DMS153 treated with DMSO at 0.1 percent for 48 hours (cell line): ENCODE data around the gene EXOC6B.

Experiments used
- DNase-seq: peaks from one replicate; lab custom pipeline; 2025; ENCODE audit not compliant: unreplicated experiment; lab: John Stamatoyannopoulos, UW

The EXOC6B gene

GRCh38 chr2:72291059-72291458, 534.8 kb downstream of the EXOC6B start:
- no peak for DNase-seq

DNA sequence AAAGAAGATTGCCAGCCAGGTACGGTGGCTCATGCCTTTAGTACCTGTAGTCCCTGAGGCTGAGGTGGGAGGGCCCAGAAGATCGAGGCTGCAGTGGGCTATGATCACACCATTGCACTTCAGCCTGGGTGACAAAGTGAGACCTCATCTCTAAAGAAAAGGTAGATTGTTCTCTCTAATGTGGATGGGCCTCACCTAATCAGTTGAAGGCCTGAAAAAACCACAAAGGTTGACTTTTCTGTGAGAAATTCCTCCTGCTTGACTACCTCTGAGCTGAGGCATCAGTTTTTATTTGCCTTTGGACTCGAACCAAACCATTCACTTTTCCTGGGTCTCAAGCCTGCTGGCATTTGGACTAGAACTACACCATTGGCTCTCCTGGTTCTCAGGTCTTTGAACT, 536.1 kb downstream of the EXOC6B start:
- no peak for DNase-seq

DNA sequence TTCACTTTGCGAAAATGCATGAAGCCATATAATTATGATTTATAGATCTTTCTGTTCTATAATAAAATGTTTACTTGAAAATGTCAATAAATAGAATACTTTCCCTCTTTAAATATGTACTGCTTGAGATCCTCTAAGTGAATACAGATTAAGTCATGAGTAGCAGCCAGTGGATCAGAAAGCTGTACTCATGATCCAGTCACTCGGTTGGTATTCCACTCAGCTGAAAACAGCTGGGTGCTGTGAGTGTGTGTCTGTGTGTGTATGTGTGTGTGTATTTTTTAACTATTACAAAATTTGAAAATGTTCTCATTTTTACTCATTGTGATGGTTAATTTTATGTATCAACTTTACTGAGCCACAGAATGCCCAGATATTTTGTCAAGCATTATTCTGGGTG, 536.5 kb downstream of the EXOC6B start:
- no peak for DNase-seq

DNA sequence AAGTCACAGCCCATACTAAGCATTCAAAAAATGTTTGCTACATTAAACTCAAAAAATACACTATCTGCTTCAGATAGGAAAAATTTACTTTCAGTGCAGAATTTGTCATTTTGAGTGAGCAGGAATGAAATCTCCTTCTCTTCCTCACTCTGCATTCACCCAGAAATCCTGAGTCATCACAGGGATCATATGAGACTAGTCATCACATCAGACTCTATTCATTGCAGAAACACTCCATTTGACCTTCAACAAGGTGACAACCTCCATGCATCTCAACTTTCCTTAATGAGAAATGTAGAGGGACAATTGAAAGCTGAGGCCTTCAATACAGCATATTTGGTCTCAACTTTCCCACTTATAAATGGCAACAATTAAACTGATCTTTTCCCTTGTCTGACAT, 547.8 kb downstream of the EXOC6B start:
- DNase-seq: no peak

GRCh38 chr2:72276876-72277275, 549.0 kb downstream of the EXOC6B start:
- no peak for DNase-seq

GRCh38 chr2:72276356-72276755, 549.5 kb downstream of the EXOC6B start:
- no peak for DNase-seq

DNA sequence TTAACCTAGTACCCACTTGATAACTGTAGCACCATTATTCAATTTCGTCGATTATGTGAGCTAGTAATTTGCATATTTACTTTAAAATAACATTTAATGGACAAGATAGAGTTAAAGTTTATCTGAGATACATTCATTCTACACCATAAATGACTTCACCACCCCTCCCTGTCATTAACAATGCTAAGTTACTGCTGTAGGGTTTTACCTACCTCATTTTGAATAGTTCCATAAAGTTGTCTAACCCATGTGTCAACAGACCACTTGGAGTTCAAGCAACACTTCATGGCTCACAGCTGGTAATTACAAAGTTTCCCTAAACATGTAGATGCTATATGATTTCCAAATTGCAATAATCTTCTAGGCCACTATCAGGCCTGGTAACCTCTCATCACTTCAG, 550.7 kb downstream of the EXOC6B start:
- DNase-seq: no peak

DNA sequence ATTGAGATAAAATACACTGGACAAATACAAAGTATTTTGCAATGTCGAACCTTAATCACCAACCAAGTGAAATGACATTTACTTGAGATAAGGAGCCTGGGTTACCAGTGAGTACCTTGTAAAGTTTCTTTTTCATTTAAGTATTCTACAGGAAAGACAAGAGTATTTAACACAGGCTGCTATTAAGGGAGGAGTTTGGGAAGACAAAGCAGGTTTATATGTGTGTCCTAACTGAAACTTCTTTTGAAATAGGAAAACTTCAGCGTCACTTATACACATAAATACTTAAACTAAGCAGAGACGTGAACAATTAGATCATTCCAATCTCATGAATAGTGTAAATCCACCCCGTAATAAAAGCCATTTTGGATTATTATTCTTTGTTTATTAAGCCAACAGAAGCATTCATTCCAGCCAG, 551.4 kb downstream of the EXOC6B start:
- no peak for DNase-seq

DNA sequence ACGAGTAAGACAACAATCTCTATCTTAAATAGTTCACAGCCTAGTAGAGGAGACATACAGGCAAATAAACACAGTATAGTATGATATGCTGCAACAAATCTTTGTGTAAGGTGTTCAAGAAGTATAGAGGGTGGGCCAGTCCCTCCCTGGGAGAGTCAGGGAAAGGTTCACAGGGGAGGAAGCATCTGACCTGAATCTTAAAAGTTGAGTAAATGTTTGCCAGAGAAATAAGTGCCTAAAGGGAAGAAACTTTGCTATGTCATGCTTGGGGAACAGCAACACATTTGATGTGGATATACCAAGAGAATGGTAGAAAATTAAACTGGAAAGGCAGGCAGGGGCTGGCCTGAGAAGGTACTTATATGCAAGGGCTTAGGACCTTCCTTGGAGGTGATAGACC, 552.4 kb downstream of the EXOC6B start:
- no peak for DNase-seq

GRCh38 chr2:72271766-72272641, 553.8 kb downstream of the EXOC6B start:
- DNase-seq: no peak

DNA sequence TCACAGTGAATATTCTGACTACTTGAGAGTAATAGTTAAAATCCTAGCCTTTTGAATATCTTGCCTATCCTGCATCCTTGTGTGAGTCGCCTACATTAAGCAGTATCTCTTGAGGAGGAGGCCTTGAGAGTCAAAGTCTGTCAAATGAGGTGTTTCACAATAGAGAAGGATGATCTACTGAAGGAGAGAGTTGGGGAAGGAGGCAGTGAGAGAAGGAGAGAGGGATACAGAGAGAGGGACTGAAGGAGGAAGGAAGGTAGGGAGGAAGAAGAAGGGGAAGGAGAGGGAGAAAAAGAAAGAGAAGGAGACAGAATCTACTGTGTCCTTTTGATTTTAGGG, 554.6 kb downstream of the EXOC6B start:
- no peak for DNase-seq

DNA sequence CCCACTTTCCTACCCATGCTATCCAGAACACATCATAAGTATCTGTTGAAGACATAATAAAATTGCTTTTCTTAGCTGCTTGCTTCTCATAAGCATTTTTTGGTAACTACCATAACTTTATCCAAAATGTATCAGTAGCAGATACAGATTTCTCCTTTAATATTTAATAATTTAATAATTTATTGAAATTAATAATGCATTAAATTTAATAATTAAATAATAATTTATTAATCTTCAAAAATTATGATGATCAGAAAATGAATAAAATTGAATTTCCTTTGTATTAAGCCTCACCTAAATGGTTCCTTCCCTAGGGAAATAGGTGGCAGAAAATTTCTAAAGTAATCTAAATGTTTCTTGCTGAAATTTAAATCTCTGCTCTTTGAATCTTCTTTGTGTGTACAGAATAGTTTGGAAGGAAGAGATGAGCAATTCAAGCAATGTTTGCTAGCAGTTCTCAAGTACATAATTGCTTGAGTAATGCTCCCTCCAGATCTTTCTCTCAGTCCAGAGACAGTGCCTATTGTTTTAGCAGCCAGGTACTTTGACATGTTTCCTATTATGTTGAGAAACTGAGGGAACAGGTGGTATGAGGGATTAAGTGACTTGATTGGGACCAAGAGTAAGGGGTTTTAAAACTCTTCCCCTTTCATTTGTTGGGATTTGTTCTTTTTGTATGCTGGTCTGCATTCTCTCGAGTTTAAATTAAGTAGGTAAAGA, 555.1 kb downstream of the EXOC6B start:
- DNase-seq: no peak

DNA sequence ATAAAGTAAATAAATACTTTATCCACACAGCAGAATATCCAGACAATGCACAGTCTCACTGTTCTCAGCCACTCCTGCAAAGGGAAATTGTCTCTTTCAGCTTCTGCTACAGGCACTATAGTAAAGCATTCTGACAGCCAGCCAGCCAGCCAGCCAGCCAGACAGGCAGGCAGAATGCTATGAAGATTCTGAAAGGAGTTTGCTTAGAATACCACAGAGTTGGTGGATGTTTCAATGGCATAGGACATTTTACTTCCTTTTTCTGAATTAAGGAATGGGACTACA, 562.1 kb downstream of the EXOC6B start:
- no peak for DNase-seq

- DNase-seq: peak; percentile 96
Observed at GRCh38 chr2:72263043-72263775, 562.6 kb downstream of the EXOC6B start.

GRCh38 chr2:72261076-72261475, 564.8 kb downstream of the EXOC6B start:
- no peak for DNase-seq

DNA sequence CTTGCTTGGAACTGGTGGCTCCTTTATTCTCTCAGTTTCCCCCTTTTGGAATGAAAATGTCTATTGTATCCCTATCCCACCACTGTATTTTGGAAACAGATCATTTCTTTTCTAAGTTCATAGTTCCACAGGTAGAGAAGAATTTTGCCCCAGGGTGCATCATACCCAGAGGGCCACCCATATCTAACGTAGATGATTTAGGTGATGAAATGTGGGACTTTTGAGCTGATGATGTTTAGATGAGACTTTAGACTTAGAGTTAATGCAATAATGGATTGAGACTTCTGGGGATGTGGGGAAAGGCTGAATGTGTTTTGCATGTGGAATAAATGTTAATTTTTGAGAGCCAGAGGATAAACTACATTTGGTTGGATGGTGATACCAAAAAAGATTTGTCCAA, 570.3 kb downstream of the EXOC6B start:
- DNase-seq: no peak

DNA sequence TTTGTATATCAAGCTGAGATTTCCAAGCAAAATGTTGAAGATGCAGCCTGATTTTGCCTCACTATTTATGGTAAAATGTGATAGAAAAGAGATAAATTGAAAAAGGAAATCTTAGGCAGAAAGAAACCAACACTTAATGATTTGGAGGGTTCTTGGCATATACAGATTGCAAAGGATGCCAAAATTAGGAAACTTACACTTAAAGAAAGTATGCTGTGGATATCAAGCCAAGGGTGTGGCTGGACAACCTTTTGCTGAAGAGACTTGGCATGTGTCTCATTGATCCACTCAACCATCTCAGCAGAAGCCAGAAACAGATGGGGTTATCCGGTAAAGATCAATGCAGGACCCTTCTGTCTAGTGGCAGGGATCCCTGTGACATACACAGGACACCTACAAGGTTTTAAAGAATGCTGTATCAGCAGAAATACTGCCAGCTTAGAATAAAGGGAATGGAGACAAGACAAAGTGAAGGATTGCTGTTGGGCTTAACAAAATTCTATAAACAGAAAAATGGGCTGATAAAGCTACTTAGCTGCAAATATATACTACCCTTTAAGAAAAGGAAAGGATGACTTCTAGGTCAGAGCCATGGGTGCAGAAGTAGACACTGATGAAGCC, 570.9 kb downstream of the EXOC6B start:
- DNase-seq: no peak

GRCh38 chr2:72238311-72238710, 587.5 kb downstream of the EXOC6B start:
- no peak for DNase-seq

DNA sequence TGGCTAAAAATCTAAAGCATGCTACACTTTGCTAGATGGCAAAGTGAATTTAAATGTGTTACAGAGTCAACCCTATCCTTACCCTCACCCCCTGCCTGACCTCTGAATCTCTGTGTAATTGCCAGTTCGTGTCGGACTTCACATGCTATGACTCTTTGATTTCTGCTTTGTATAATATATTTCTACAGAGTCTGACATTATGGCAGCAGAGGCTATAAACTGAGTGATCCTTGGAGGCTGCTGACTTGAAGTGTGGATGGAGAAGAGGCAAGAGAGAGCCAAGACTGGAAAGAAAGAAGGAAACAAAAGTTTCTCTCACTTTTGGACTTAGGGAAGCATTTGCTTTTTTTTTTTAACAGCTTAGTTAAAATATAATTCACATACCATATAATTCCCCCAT, 588.3 kb downstream of the EXOC6B start:
- DNase-seq: no peak

DNA sequence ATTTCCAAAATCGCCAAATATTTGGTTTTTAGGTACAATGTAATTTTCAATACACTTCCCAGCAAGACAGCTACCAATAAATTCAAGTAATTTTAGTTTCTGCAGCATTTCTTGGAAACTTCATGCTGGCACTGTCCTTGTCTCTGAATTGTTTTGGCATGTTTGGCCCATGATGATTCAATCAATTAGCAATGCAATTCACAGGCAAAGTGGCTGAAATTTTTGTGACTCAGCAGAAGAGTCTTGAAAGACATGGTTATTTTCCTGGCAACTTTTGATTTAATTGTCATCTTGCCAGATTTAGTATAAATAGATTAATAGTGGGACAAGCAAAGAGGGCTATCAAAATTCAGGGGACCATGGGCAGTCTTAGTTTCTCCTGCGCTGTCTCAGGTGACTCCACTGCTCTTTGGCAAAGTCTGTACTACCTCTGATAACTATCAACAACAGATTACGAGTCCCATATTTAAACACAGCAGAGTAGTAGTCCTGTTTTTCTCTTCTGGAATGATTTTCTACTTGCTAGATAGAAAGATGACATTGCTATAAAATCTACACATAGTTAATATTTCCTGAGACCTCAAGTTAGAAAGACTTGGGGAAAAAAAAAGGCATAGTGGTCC, 589.3 kb downstream of the EXOC6B start:
- no peak for DNase-seq
